ENCODE data around the gene CACNA1C.

CACNA1C gene

GRCh38 chr12:2454601-2455177, 401.9 kb downstream of the CACNA1C start:
- DNase-seq (ENCODE audit: low read depth in 2 of 2) = no peak

- DNase-seq (ENCODE audit: low read depth in 2 of 2) = no peak
These were observed 402.6 kb downstream of the CACNA1C start for GRCh38 chr12:2455410-2455809.

- no peak for DNase-seq (ENCODE audit: low read depth in 2 of 2)
These were observed 403.5 kb downstream of the CACNA1C start for GRCh38 chr12:2456122-2456812.

GRCh38 chr12:2456813-2457186, 404.0 kb downstream of the CACNA1C start:
- no peak for DNase-seq (ENCODE audit: low read depth in 2 of 2)

GRCh38 chr12:2457215-2457932, 404.6 kb downstream of the CACNA1C start:
- DNase-seq (ENCODE audit: low read depth in 2 of 2) = no peak

- no peak for DNase-seq (ENCODE audit: low read depth in 2 of 2)
These were observed 405.2 kb downstream of the CACNA1C start for GRCh38 chr12:2457933-2458414.

GRCh38 chr12:2460051-2460670, 407.4 kb downstream of the CACNA1C start:
- no peak for DNase-seq (ENCODE audit: low read depth in 2 of 2)

GRCh38 chr12:2461046-2461445, 408.3 kb downstream of the CACNA1C start:
- no peak for DNase-seq (ENCODE audit: low read depth in 2 of 2)

- DNase-seq (ENCODE audit: low read depth in 2 of 2) = no peak
These were observed 408.9 kb downstream of the CACNA1C start for GRCh38 chr12:2461645-2462044.

GRCh38 chr12:2462087-2462486, 409.3 kb downstream of the CACNA1C start:
- DNase-seq (ENCODE audit: low read depth in 2 of 2) = no peak

GRCh38 chr12:2463719-2464118, 410.9 kb downstream of the CACNA1C start:
- no peak for DNase-seq (ENCODE audit: low read depth in 2 of 2)

- no peak for DNase-seq (ENCODE audit: low read depth in 2 of 2)
These were observed 412.9 kb downstream of the CACNA1C start for GRCh38 chr12:2465681-2466080.

GRCh38 chr12:2466211-2466610, 413.4 kb downstream of the CACNA1C start:
- no peak for DNase-seq (ENCODE audit: low read depth in 2 of 2)

- DNase-seq (ENCODE audit: low read depth in 2 of 2) = no peak
These were observed 414.8 kb downstream of the CACNA1C start for GRCh38 chr12:2467447-2468195.

GRCh38 chr12:2475984-2476383, 423.2 kb downstream of the CACNA1C start:
- no peak for DNase-seq (ENCODE audit: low read depth in 2 of 2)

GRCh38 chr12:2477009-2477766, 424.4 kb downstream of the CACNA1C start:
- no peak for DNase-seq (ENCODE audit: low read depth in 2 of 2)

- DNase-seq (ENCODE audit: low read depth in 2 of 2) = no peak
These were observed 427.2 kb downstream of the CACNA1C start for GRCh38 chr12:2479851-2480535.

- no peak for DNase-seq (ENCODE audit: low read depth in 2 of 2)
These were observed 428.6 kb downstream of the CACNA1C start for GRCh38 chr12:2481346-2481745.

GRCh38 chr12:2481951-2482350, 429.2 kb downstream of the CACNA1C start:
- no peak for DNase-seq (ENCODE audit: low read depth in 2 of 2)

GRCh38 chr12:2482938-2483660, 430.3 kb downstream of the CACNA1C start:
- DNase-seq (ENCODE audit: low read depth in 2 of 2) = no peak
